HEK293 (cell line): ENCODE data around the gene IQCH.

Source experiments
- CTCF ChIP-seq: fragments of 450-650 bp; formaldehyde crosslinking; IDR thresholded peaks from 2 replicates; pipeline ENCODE4 v1.5.1; 2016; ENCODE audit warnings: missing biosample characterization, missing genetic modification characterization
- GLIS2 ChIP-seq: fragments of 450-650 bp; formaldehyde crosslinking; IDR thresholded peaks from 2 replicates; pipeline ENCODE4 v1.5.1; 2016; ENCODE audit warnings: missing biosample characterization, missing genetic modification characterization
- IKZF3 ChIP-seq: fragments of 450-650 bp; IDR thresholded peaks from 2 replicates; pipeline ENCODE4 v1.5.0; 2018; ENCODE audit warnings: missing biosample characterization, mild to moderate bottlenecking, missing genetic modification characterization, moderate library complexity
- KLF10 ChIP-seq: fragments of 450-650 bp; IDR thresholded peaks from 2 replicates; pipeline ENCODE4 v1.5.1; 2018; ENCODE audit warnings: missing biosample characterization, mild to moderate bottlenecking, missing genetic modification characterization
- KLF8 ChIP-seq: fragments of 450-650 bp; formaldehyde crosslinking; IDR thresholded peaks from 2 replicates; pipeline ENCODE4 v1.5.1; 2016; ENCODE audit warnings: missing biosample characterization, missing genetic modification characterization
- SALL2 ChIP-seq: fragments of 450-650 bp; formaldehyde crosslinking; IDR thresholded peaks from 2 replicates; pipeline ENCODE4 v1.5.0; 2017; ENCODE audit warnings: missing biosample characterization, mild to moderate bottlenecking, missing genetic modification characterization, borderline replicate concordance
- SETDB1 ChIP-seq: IDR thresholded peaks from one replicate; pipeline ENCODE4 v1.6.1; 2017; ENCODE audit warnings: mild to moderate bottlenecking, low read length, moderate library complexity, mixed read lengths; ENCODE audit not compliant: insufficient read length
- TRIM28 ChIP-seq: IDR thresholded peaks from 2 replicates; pipeline ENCODE4 v1.6.1; 2011; ENCODE audit warnings: low read length, control low read depth, borderline replicate concordance
- ZBTB11 ChIP-seq: fragments of 450-650 bp; formaldehyde crosslinking; conservative IDR thresholded peaks from 2 replicates; pipeline ENCODE4 v1.5.1; 2016; ENCODE audit warnings: low read depth, missing biosample characterization, missing genetic modification characterization
- ZFP37 ChIP-seq: fragments of 450-650 bp; formaldehyde crosslinking; IDR thresholded peaks from 2 replicates; pipeline ENCODE4 v1.5.1; 2016; ENCODE audit warnings: missing biosample characterization, missing genetic modification characterization
- ZNF10 ChIP-seq: fragments of 450-650 bp; formaldehyde crosslinking; IDR thresholded peaks from 2 replicates; pipeline ENCODE4 v1.5.1; 2017; ENCODE audit warnings: missing biosample characterization, missing genetic modification characterization
- ZNF114 ChIP-seq: fragments of 450-650 bp; formaldehyde crosslinking; IDR thresholded peaks from 2 replicates; pipeline ENCODE4 v1.5.0; 2017; ENCODE audit warnings: missing biosample characterization, missing genetic modification characterization
- ZNF133 ChIP-seq: fragments of 450-650 bp; formaldehyde crosslinking; IDR thresholded peaks from 2 replicates; pipeline ENCODE4 v1.5.1; 2016; ENCODE audit warnings: missing biosample characterization, missing genetic modification characterization
- ZNF148 ChIP-seq: fragments of 450-650 bp; formaldehyde crosslinking; IDR thresholded peaks from 2 replicates; pipeline ENCODE4 v1.5.0; 2017; ENCODE audit warnings: missing biosample characterization, missing genetic modification characterization, borderline replicate concordance
- ZNF155 ChIP-seq: fragments of 450-650 bp; formaldehyde crosslinking; IDR thresholded peaks from 2 replicates; pipeline ENCODE4 v1.5.1; 2016; ENCODE audit warnings: missing biosample characterization, missing genetic modification characterization
- ZNF202 ChIP-seq: fragments of 450-650 bp; formaldehyde crosslinking; IDR thresholded peaks from 2 replicates; pipeline ENCODE4 v1.5.1; 2016; ENCODE audit warnings: missing biosample characterization, missing genetic modification characterization, borderline replicate concordance
- ZNF221 ChIP-seq: fragments of 450-650 bp; formaldehyde crosslinking; IDR thresholded peaks from 2 replicates; pipeline ENCODE4 v1.5.1; 2017; ENCODE audit warnings: missing biosample characterization, missing genetic modification characterization, borderline replicate concordance
- ZNF24 ChIP-seq: fragments of 450-650 bp; formaldehyde crosslinking; IDR thresholded peaks from 2 replicates; pipeline ENCODE4 v1.5.1; 2016; ENCODE audit warnings: missing biosample characterization, missing genetic modification characterization
- ZNF350 ChIP-seq: fragments of 450-650 bp; formaldehyde crosslinking; IDR thresholded peaks from 2 replicates; pipeline ENCODE4 v1.5.0; 2017; ENCODE audit warnings: missing biosample characterization, mild to moderate bottlenecking, missing genetic modification characterization
- ZNF48 ChIP-seq: fragments of 450-650 bp; formaldehyde crosslinking; IDR thresholded peaks from 2 replicates; pipeline ENCODE4 v1.5.1; 2016; ENCODE audit warnings: missing biosample characterization, missing genetic modification characterization
- ZNF513 ChIP-seq: fragments of 450-650 bp; IDR thresholded peaks from 2 replicates; pipeline ENCODE4 v1.5.1; 2018; ENCODE audit warnings: missing biosample characterization, missing genetic modification characterization
- ZNF544 ChIP-seq: fragments of 450-650 bp; formaldehyde crosslinking; IDR thresholded peaks from 2 replicates; pipeline ENCODE4 v1.5.0; 2017; ENCODE audit warnings: missing biosample characterization, missing genetic modification characterization
- ZNF548 ChIP-seq: fragments of 450-650 bp; formaldehyde crosslinking; IDR thresholded peaks from 2 replicates; pipeline ENCODE4 v1.5.1; 2016; ENCODE audit warnings: missing biosample characterization, missing genetic modification characterization
- ZNF624 ChIP-seq: fragments of 450-650 bp; formaldehyde crosslinking; IDR thresholded peaks from 2 replicates; pipeline ENCODE4 v1.5.1; 2017; ENCODE audit warnings: missing biosample characterization, missing genetic modification characterization
- ZNF639 ChIP-seq: fragments of 450-650 bp; formaldehyde crosslinking; IDR thresholded peaks from 2 replicates; pipeline ENCODE4 v1.5.1; 2016; ENCODE audit warnings: missing biosample characterization, missing genetic modification characterization
- ZNF654 ChIP-seq: fragments of 450-650 bp; formaldehyde crosslinking; IDR thresholded peaks from 2 replicates; pipeline ENCODE4 v1.5.1; 2016; ENCODE audit warnings: low read depth, missing biosample characterization, missing genetic modification characterization
- ZNF792 ChIP-seq: fragments of 450-650 bp; formaldehyde crosslinking; IDR thresholded peaks from 2 replicates; pipeline ENCODE4 v1.5.1; 2016; ENCODE audit warnings: missing biosample characterization, missing genetic modification characterization

Gene IQCH

GRCh38 chr15:67254238-67255175, at the start of gene IQCH, which contains the start of gene AAGAB (continued):
- peak; percentile 94 for TF ChIP-seq ZBTB11 (tag by site-specific recombination)
- TF ChIP-seq TRIM28, result peak; percentile 89; the same call in 1 of the 2 replicates
- TF ChIP-seq ZNF548 (tag by site-specific recombination), result no peak
- TF ChIP-seq ZNF114 (tag by site-specific recombination), result no peak
- TF ChIP-seq IKZF3 (tag by site-specific recombination), result no peak
- TF ChIP-seq ZNF654 (tag by site-specific recombination), result no peak
- TF ChIP-seq ZNF10 (tag by site-specific recombination), result peak; percentile 70
- TF ChIP-seq SETDB1, result no peak
- TF ChIP-seq CTCF (tag by site-specific recombination), result peak; percentile 49; the same call in 1 of the 2 replicates
- 0 out of 2 replicates have a peak, but pooled peaks have one; percentile 9 for TF ChIP-seq ZNF221 (tag by site-specific recombination)
- 0 out of 2 replicates have a peak, but pooled peaks have one; percentile 26 for TF ChIP-seq ZNF624 (tag by site-specific recombination)
- TF ChIP-seq SALL2 (tag by site-specific recombination), result no peak
- TF ChIP-seq ZNF639 (tag by site-specific recombination), result peak; percentile 77; the same call in 1 of the 2 replicates
- TF ChIP-seq GLIS2 (tag by site-specific recombination), result peak; percentile 19; the same call in 1 of the 2 replicates
- TF ChIP-seq ZNF792 (tag by site-specific recombination), result peak; percentile 73; the same call in 1 of the 2 replicates
- no peak for TF ChIP-seq ZNF513
- TF ChIP-seq ZNF24 (tag by site-specific recombination), result peak; percentile 87; the same call in 1 of the 2 replicates
- peak; percentile 86; the same call in 1 of the 2 replicates for TF ChIP-seq KLF10 (tag by site-specific recombination)
- no peak for TF ChIP-seq ZNF155 (tag by site-specific recombination)
- peak; percentile 32; the same call in 1 of the 2 replicates for TF ChIP-seq ZNF148 (tag by site-specific recombination)
- no peak for TF ChIP-seq ZNF544 (tag by site-specific recombination)
- peak; percentile 85 for TF ChIP-seq ZFP37
- TF ChIP-seq ZNF133 (tag by site-specific recombination), result peak; percentile 98
- no peak for TF ChIP-seq ZNF48 (tag by site-specific recombination)
- TF ChIP-seq ZNF350 (tag by site-specific recombination), result no peak
- TF ChIP-seq ZNF202 (tag by site-specific recombination), result no peak
- TF ChIP-seq KLF8 (tag by site-specific recombination), result peak; percentile 100
